ENCODE results near the gene NFIA.

Gene NFIA

DNA sequence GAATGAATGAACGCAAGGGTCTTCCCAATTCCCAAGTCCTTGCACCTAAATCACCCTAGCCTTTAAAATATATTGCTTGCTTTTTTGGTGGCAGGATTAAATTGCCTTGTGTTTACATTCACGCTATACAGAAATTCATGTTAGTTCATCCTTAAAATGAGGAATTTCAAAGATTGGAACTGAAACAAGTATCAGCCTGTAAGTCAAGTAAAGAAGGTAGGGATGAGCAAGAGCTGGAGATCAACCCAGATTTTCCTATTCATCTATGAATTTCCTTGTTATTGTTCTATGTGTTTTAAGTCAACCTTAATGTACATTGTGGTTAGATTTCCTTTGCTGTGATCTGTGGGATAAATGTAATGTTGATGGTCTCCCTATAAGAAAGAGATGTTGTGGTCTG, 248.2 kb downstream of the NFIA start:
- no peak for DNase-seq
- Histone ChIP-seq H3K4me3 (ENCODE audit: low read length) (no peak overlapping the region), H3F3A (ENCODE audit: insufficient read depth, low read length) (no peaks in the 10 kb centered on the region), H3K9me2 (replicated peaks; ENCODE audit: insufficient read depth, low read length) (no peaks in the 10 kb centered on the region), H3K9me3 (replicated peaks; ENCODE audit: insufficient read depth, low read length) (no peaks in the 10 kb centered on the region), H3K27me3 (replicated peaks; ENCODE audit: insufficient read depth, low read length) (no peaks in the 10 kb centered on the region), H3K36me3 (replicated peaks; ENCODE audit: insufficient read depth, low read length) (no peaks in the 10 kb centered on the region), H2AFZ (ENCODE audit: low read length) (no peak overlapping the region), H3K4me1 (ENCODE audit: low read length) (peaks cover 9% of the 10 kb centered on the region; the same call in 1 of the 2 replicates), H3K4me2 (ENCODE audit: low read depth, low read length) (no peak overlapping the region), H3K9ac (ENCODE audit: low read length) (no peak overlapping the region), H4K20me1 (ENCODE audit: insufficient read depth, low read length) (no peaks in the 10 kb centered on the region), H3K27ac (ENCODE audit: low read length) (no peak overlapping the region), H3K79me2 (ENCODE audit: low read length) (no peaks in the 10 kb centered on the region)
- no peak for TF ChIP-seq EZH2phosphoT487 (IDR thresholded peaks at IDR 0.05; ENCODE audit: low read length)
- TF ChIP-seq, protein P1, sequence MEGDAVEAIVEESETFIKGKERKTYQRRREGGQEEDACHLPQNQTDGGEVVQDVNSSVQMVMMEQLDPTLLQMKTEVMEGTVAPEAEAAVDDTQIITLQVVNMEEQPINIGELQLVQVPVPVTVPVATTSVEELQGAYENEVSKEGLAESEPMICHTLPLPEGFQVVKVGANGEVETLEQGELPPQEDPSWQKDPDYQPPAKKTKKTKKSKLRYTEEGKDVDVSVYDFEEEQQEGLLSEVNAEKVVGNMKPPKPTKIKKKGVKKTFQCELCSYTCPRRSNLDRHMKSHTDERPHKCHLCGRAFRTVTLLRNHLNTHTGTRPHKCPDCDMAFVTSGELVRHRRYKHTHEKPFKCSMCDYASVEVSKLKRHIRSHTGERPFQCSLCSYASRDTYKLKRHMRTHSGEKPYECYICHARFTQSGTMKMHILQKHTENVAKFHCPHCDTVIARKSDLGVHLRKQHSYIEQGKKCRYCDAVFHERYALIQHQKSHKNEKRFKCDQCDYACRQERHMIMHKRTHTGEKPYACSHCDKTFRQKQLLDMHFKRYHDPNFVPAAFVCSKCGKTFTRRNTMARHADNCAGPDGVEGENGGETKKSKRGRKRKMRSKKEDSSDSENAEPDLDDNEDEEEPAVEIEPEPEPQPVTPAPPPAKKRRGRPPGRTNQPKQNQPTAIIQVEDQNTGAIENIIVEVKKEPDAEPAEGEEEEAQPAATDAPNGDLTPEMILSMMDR (IDR thresholded peaks at IDR 0.05; ENCODE audit: low read length), result no peak
- TF ChIP-seq EZH2 (optimal IDR thresholded peaks at IDR 0.05; ENCODE audit: low read depth, low read length), result no peak

DNA sequence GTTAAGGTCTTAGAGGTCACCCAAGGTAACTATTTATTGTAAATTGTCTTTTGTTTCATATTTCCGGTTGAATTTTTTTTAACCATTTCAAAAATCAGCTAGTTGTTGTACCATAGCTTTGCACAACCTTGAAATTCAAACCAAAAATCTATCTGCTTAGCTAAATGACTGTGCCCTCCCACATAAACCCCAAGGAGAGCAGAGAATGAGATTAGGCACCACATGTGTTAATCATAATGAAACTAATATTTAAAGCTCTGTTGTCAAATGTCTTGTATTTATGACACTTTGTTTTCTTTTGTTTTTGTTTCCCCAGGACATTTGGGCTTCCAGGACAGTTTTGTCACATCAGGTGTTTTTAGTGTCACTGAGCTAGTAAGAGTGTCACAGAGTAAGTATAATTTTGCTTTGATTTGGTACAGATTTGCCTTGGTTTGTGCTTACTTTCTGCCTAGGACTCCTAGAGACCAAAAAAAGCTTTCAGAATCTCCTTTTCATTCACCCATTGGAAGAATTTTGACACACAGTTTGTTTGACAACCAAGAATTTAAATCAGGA, 249.9 kb downstream of the NFIA start:
- Histone ChIP-seq H3K79me2 (ENCODE audit: low read length) (no peaks in the 10 kb centered on the region), H3F3A (ENCODE audit: insufficient read depth, low read length) (no peaks in the 10 kb centered on the region), H4K20me1 (ENCODE audit: insufficient read depth, low read length) (no peaks in the 10 kb centered on the region), H3K36me3 (replicated peaks; ENCODE audit: insufficient read depth, low read length) (no peaks in the 10 kb centered on the region), H2AFZ (ENCODE audit: low read length) (no peak overlapping the region), H3K27ac (ENCODE audit: low read length) (no peak overlapping the region), H3K9me3 (replicated peaks; ENCODE audit: insufficient read depth, low read length) (no peaks in the 10 kb centered on the region), H3K9ac (ENCODE audit: low read length) (no peak overlapping the region), H3K4me3 (ENCODE audit: low read length) (no peak overlapping the region), H3K27me3 (replicated peaks; ENCODE audit: insufficient read depth, low read length) (no peaks in the 10 kb centered on the region), H3K4me1 (ENCODE audit: low read length) (peaks cover 9% of the 10 kb centered on the region; the same call in 1 of the 2 replicates), H3K4me2 (ENCODE audit: low read depth, low read length) (no peak overlapping the region), H3K9me2 (replicated peaks; ENCODE audit: insufficient read depth, low read length) (no peaks in the 10 kb centered on the region)
- peak; percentile 12 for DNase-seq
- TF ChIP-seq EZH2phosphoT487 (IDR thresholded peaks at IDR 0.05; ENCODE audit: low read length) (no peak), EZH2 (optimal IDR thresholded peaks at IDR 0.05; ENCODE audit: low read depth, low read length) (no peak)
- TF ChIP-seq, protein P1 (IDR thresholded peaks at IDR 0.05; ENCODE audit: low read length), result no peak

GRCh38 chr1:61332796-61333195, 250.4 kb downstream of the NFIA start:
- Histone ChIP-seq H3K36me3 (replicated peaks; ENCODE audit: insufficient read depth, low read length) (no peaks in the 10 kb centered on the region), H3F3A (ENCODE audit: insufficient read depth, low read length) (no peaks in the 10 kb centered on the region), H3K9ac (ENCODE audit: low read length) (no peak overlapping the region), H3K9me3 (replicated peaks; ENCODE audit: insufficient read depth, low read length) (no peaks in the 10 kb centered on the region), H3K27me3 (replicated peaks; ENCODE audit: insufficient read depth, low read length) (no peaks in the 10 kb centered on the region), H3K27ac (ENCODE audit: low read length) (no peak overlapping the region), H3K9me2 (replicated peaks; ENCODE audit: insufficient read depth, low read length) (no peaks in the 10 kb centered on the region), H3K4me3 (ENCODE audit: low read length) (no peak overlapping the region), H3K4me1 (ENCODE audit: low read length) (peaks cover 9% of the 10 kb centered on the region; the same call in 1 of the 2 replicates), H3K79me2 (ENCODE audit: low read length) (no peaks in the 10 kb centered on the region), H4K20me1 (ENCODE audit: insufficient read depth, low read length) (no peaks in the 10 kb centered on the region), H2AFZ (ENCODE audit: low read length) (no peak overlapping the region), H3K4me2 (ENCODE audit: low read depth, low read length) (no peak overlapping the region)
- TF ChIP-seq EZH2phosphoT487 (IDR thresholded peaks at IDR 0.05; ENCODE audit: low read length), result no peak
- TF ChIP-seq, protein P1 (IDR thresholded peaks at IDR 0.05; ENCODE audit: low read length), result no peak
- TF ChIP-seq EZH2 (optimal IDR thresholded peaks at IDR 0.05; ENCODE audit: low read depth, low read length), result no peak
- DNase-seq, result no peak
